GM18909 (cell line): ENCODE measurements around the gene CAMK2D.
A peak's percentile ranks its signal among the peaks of the same experiment; 100 is the strongest.
"Not testable (repeated sequence)": the region's sequence is repeated elsewhere in the genome, so short reads cannot be mapped to it uniquely, and the experiment has no call there.

Source experiments
- ATAC-seq: cut with Tn5 transposase; IDR thresholded peaks from one replicate; pipeline ENCODE4 v1.9.1; 2021; ENCODE audit warnings: mild to moderate bottlenecking; ENCODE audit not compliant: unreplicated experiment, poor library complexity

Gene CAMK2D

DNA sequence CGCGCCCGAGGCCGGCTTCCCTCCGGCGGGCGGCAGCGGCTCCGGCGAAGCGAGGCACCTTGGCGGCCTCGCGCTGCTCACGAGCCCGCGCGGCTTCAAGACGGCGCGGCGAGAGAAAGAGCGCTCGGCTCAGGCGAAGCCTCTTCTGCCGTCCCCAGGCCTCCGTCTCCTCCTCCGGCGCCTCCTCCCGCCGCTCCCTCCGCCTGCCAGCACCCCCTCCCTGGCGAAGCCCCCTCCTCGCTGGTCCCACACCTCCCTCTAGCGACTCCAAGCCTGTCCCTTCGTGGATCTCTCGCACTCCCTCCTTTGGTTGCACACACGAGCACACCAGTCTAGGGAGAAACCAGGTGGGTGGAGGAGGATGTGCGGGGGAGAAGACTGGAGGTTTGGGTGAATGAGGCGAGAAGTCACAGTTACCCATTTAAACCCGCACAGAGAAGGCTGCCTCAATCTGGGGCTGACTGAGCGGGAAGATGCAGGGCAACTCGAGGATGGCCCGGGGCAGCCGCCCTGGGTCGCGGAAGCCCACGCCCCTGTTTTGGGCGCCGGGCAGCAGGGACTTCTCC is at the start of gene CAMK2D:
TSS of gene CAMK2D (minus strand) at position 119 of the 566 bp plus-strand sequence. CDS start 670 bp downstream, outside the sequence.
- peak; percentile 49 for ATAC-seq

DNA sequence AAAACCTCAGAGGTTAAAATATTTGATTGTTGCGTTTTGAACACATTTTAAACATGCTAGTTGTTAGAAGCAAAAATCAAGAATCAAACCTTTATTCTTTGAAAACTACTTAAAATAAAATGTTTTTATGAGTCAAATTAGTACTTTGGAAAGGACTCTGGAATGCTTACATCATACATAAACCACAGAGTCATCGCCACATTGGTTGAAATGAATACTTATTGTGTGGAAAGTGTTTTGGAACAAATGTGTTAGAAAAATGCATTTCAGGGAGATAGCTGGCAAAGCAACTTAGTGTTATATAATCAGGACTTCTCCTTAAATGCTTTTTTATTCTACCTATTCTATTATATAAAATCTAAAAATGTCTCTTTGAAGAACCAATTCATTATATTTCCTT is 49.4 kb upstream of the CAMK2D start:
- no peak for ATAC-seq

DNA sequence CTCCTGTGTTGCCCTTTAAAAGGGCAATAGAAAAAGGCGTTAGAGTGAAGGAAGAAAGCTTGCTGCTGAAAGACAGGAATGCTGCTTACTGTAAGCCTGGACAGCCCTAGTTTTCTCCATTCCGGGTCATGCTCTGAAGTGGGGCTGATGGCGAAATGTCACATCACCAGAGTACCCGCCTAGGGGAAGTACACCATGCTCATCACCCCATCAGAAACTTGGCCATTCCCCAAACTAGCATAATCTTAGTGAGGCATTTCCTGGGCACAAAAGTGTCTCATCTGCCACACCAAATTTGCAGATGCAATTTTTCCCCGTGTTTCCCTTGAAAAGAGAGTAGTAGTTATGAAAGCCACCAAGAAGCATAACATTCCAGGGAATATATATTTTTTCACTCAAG is 47.8 kb upstream of the CAMK2D start:
- no peak for ATAC-seq

DNA sequence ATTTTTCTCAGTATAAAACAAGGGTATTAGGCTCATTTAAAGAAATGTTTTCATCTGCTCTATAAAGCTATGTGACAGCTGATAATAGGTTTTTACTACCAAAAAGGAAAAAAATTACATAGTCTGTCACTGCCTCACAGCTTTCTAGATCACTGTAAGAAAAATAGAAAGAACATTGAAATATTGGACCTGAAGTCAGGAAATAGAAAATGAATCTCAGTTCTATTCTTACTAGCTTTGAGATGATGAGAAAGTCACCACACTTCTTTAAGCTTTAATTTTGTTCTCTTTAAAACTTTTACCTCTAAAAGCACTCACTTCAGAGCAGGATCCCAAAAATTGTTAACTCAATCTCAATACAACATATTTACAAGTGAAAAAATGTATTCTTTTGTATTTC is 45.3 kb upstream of the CAMK2D start:
- no peak for ATAC-seq

DNA sequence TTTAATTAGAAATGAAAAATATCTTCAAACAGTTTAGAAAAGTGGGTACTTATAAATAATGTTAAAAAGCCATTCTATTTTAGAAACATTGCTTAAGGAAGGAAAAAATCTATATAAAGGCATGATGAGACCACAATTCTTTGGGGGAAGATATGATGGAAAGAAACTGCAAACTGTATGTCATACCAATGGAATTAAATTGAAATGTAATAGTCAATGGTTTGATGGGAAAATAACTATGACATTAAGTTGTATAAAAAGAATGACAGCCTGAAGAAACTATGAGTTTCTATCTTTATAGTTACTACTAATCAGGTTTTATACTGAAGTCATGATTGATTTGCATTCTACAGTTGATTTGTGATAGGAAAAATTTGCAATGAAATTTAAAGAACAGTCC is 40.3 kb upstream of the CAMK2D start:
- ATAC-seq: no peak

DNA sequence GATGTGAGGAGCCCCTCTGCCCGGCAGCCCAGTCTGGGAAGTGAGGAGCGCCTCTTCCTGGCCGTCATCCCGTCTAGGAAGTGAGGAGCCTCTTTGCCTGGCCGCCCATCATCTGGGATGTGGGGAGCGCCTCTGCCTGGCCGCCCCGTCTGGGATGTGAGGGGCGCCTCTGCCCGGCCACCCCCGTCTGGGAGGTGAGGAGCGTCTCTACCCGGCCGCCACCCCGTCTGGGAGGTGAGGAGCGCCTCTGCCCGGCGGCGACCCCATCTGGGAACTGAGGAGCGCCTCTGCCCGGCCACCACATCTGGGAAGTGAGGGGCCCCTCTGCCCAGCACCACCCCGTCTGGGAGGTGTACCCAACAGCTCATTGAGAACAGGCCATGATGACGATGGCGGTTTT is 34.8 kb upstream of the CAMK2D start:
- not testable (repeated sequence) for ATAC-seq

DNA sequence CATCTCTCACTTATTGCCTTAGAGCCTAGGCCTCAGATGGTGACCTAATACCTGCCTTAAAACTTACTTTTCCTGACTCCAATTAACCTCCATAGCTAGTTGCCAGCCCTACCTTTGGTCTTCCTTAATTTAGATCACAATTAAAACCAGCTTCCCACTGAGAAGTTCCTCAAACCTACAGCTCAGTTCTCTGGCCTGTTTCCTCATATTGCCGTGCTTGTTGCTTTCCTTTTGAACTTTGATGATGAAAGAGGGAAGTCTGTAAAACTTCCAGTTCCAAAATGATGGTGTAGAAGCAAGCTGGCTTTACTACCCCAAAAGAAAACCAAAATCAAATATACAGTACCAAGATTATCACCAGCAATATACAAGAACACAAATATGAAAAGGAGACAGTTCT is 28.9 kb upstream of the CAMK2D start:
- ATAC-seq: no peak

DNA sequence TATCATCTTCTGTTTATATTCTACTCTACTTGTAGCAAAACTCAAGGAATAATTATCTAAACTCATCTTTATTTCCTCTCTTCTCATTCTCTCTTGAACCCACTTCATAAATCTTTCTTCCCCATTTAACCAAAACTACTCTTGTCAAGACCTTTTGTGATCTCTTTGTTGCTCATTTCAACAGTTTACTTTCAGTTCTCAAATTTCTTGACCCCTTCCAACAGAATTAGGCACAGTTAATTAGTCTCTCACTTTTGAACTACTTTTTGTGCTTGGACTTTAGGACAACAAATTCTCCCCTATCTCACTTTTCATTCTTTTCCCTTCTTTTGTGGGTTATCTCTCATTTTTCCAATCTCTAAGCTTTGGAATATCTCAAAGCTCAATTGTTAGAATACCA is 27.4 kb upstream of the CAMK2D start:
- no peak for ATAC-seq

DNA sequence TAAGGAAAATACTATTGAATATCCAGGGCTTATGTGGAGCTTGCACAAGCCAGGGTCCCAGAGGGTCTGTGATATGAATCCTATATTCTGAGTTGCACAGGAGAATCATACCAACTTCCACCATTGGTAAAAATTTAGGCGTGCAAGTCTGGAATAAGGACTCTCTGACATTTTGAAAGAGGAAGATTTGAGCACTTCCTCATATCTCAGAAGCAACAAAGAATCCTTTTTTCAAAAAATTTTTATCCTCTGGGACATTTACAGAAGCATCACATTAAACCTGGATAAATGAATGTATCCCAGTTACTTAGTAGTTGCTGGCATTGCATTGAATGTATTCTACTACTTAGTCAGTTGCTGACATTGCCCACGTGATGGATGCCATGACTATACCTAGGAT is 24.2 kb upstream of the CAMK2D start:
- no peak for ATAC-seq

DNA sequence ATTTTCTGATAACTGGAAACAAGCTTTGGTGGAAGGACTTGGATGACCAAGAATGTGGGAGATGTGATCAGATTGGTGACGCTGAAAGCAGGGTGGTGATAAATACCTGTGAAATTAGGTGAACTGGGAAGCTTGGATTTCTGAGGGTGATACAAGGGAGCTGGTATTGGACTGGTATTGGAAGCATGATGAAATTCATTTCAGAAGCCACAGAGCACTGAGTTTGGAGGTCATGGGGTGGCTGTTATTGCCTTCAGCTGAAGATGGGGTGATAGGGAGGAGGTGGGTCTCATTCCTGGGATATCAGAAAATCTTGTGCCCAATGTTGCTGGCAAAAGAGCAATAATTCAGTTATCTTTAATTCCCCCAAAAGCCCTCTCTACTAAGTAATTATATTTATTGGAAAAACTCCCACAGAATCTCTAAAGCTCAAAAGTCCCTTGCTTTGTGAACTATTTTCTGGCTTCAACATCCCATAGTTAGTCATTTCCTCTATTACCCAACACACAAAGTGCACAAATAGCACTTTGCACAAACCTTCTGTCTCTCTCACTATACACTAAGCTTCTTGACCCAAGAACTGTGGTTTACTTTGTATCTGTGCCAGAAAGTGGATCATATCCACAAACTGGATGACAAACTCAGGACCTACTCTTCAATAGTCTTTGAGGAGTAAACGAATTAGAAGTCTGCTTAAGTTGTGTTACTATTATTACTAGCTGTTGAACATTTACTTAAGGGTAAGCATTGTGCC is 23.1 kb upstream of the CAMK2D start:
- ATAC-seq: no peak

DNA sequence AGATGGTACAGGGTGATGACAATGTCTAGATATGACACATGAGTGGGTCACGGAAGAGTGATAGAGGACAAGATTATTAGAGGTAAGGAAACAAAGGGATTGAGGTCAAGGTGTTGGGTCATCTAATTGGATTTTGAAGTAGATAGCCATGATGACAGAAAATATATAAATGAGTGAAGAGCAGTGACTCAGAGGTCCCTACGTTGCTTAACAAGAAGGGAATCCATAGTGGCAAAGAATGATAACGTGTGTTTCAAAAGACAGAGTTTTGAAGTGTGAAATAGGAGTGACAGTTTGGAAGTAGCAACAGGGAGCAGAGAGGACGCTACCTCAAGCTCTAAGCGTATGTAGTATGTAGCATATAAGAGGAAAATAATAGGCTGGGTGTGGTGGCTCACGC is 22.2 kb upstream of the CAMK2D start:
- no peak for ATAC-seq

DNA sequence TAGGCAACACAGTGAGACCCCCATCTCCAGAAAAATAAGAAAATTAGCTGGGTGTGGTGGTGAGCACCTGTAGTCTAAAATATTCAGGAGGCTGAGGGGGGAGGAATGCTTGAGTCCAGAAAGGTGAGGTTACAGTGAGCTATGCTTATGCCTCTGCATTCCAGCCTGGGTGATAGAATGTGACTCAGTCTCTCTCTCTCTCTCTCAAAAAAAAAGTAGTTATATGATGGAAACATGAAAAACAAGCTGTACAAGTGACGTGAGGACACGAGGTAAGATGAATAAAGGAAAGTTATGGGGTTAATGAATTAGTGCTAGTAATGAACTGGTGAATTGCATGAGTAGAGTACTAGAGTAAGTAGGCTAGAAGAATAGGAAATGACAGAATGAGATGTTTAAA is 21.8 kb upstream of the CAMK2D start:
- ATAC-seq: no peak

DNA sequence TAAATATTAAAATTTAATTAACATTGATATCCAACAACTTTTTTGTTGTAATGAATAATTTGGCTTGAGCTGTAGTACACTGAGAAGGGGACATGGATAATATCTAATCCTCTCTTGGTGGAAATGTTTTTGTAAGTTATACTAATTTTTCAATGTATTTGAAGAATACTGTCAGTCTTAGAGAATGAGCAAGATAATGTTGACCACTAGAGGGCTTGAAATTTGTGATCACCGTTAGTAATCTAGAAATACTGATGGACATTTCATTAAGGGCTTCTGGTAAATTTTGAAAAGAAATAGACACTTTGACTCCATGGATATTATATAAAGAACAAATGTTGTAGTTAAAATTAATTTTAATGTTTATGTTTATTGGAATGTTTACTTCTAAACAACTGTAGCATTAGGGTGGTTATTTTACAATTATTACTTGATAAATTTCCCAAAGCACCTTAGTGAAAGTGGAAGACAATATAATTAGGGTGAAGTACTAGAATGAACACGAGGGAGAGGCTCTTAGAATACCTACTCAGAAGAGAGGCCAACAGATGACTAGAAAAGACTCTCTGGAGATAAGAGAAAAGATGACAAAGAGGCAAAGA is 20.0 kb upstream of the CAMK2D start:
- no peak for ATAC-seq

DNA sequence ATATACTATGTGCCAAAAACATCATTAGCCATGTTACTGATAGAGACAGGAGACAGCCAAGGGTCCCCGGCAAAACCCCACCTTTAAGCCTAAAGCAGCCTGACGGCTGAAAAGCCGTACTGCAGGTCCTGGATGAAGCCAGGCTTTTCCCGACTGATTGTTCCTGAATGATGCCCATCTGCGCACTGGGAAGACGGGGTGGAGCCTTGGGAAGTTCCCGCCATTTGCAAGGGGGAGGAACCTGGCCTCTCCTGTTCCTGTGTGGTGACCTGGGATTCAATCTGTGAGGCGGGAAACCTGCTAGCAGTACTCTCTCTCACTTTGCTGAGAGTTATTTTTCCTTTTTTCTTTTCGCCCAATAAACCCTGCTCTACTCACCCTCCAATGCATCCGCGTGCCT is 15.1 kb upstream of the CAMK2D start:
- no peak for ATAC-seq

DNA sequence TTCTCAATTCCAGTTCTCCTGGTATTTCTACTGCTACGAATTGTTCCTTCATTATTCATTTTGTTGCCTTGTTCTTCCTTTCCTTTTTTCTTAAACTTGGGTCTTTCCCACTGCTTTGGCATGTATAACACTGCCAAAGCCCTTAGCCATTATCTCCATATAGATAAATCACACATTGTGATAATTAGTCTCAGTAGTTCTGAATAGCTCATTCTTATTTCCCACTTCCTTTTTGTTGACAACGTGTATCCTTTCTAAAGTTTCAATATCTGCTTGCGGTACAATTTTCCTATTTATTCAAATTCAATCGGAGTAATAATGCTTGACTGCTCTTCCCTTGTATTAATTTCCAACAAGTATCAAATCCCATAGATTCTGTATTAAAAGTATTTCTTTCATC is 14.5 kb upstream of the CAMK2D start:
- ATAC-seq: no peak

DNA sequence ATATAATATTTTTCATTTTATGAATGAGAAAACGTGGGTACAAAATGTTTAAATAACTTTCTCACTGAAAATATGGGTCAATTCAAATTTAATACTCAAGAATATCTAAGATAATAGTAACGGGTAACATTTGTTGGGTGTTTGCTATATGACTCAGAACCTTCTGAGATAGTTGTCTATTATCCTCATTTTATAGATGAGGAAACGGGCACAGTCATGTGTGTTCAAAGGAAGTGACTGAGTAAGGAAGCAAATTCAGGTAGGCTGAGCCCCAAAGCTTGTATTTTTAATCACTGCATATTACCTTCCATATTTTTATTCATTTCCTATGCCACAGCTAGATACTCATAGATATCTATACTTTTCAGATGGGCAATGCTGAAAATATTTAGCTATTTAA is 12.2 kb upstream of the CAMK2D start:
- ATAC-seq: no peak

DNA sequence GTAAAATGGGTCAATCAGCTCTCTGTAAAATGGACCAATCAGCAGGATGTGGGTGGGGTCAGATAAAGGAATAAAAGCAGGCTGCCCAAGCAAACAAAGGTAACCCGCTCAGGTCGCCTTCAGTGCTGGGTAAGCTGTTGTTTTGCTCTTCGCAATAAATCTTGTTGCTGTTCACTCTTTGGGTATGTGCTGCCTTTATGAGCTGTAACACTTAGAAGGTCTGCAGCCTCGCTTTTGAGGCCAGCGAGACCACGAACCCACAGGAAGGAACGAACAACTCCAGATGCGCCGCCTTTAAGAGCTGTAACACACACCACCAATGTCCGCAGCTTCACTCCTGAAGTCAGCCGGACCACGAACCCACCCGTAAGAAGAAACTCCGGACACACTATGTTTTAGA is 11.5 kb upstream of the CAMK2D start:
- ATAC-seq: no peak

DNA sequence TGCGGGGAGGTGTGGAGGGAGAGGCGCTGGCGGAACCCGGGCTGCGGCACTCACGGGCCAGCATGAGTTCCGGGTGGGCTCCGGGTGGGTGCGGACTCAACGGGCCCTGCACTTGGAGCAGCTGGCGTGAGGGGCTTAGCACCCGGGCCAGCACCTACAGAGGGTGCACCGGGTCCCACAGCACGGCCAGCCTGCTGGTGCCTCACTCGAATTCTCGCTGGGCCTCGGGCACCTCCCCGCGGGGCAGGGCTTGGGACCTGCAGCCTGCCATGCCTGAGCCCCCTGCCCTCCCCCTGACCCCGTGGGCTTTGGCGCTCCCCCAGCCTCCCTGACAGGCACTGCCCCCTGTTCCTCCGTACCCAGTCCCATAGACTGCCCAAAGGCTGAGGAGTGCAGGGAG is 10.8 kb upstream of the CAMK2D start:
- ATAC-seq: no peak

DNA sequence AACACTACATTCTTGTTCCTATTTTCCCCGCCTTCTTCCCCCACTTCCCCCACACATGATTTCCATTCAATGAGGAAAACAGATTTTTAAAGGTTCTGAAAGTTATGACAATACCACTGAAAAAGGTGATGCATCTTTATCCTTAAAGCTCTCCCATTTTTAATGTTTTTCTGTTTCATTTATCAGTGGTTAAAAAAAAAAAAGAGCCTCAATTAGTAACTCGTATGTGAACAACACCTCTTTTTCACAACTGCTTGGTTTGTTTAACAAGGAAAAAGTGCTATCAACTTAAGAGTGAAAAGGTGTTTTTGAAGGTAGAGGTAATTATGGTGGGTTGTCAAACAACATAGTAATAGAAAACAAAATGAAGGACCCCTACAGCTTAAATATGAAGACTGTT is 8.2 kb upstream of the CAMK2D start:
- no peak for ATAC-seq

DNA sequence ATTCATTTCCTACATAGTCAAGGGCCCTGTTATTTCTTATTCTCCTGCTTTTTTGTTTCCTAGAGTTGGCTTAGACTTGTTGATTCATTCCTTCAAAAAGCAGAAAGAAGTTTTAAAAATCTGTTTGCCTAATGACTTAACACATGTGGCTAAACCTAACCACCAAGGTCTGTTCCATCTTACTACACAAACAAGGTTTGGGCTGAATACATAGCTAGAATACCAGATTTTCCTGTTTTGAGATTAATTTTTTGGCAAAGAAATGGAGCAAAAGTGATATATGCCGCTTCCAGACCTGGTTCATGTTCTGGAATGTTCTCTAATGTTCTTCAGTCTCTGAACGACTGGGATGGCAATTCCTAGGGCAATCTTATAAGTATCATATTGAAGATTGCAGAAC is 7.4 kb upstream of the CAMK2D start:
- no peak for ATAC-seq

DNA sequence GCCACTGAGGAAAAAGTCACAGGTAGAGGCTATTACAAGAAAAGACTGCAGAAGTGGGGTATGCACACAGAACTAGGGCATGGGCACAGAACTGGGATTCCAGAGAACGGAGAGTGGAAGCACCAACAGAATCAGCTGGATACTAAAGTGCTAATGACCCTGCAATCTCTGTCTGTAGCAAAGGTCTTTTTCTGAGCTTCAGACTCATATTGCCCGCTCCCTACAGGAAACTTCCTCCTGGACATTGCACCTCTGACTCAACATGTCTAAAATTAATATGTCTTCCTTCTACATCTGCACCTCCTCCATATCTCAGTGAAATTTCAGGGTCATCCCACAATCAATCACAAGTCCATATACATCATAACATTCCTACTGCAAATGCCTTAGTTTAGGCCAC is 5.3 kb upstream of the CAMK2D start:
- no peak for ATAC-seq

DNA sequence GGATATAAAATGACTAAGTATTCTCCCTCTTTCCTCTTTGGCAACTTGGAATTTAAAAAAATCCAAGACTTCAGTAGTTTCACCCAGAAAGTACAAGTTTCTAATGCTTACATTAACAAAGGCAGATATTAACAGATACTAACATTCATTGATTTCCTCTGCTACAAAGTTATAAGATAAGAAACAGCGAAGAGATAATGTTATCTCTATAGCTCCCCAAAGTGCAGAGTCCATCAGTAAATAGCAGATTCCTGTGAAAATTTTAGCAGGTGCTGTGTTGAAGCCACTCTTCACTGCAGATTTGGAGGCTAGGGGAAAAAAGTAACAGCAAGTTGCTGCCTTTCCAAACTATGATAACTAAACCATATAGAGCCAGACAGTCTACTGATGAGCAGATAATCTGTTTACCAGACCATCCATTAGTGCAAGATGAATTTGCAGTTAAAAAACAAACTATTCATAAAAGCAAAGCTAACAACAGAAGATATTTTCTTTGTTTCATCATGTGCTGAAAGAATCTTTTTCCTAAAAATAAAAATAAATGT is 3.3 kb upstream of the CAMK2D start:
- ATAC-seq: no peak
